Measurements from ENCODE around the gene CYSLTR1. TPM values are rescaled to one million over a fixed set of nuclear protein-coding genes. Genes with fewer than 3 reads are reported as not detected.

Gene CYSLTR1
- total RNA-seq (ENCODE audit: low replicate concordance), result 1.3 TPM in 1 of 2 replicates, not detected in the other

GRCh38 chrX:78327370-78328086 is at the start of gene CYSLTR1:
Gene CYSLTR1, minus strand, starts transcription at chrX:78327611. Its CDS starts 53,865 bp downstream, at chrX:78273746.
- no peak for DNase-seq (ENCODE audit: low read depth)
- no peak within 1 kb of the TSS for H3K4me3 ChIP-seq (ENCODE audit: low read depth, low read length)
- no peak for TF ChIP-seq CTCF (IDR thresholded peaks at IDR 0.05; ENCODE audit: insufficient read depth, low read length)

- no peak for TF ChIP-seq CTCF (IDR thresholded peaks at IDR 0.05; ENCODE audit: insufficient read depth, low read length)
- no peak overlapping the region for H3K4me3 ChIP-seq (ENCODE audit: low read depth, low read length)
- DNase-seq (ENCODE audit: low read depth), result no peak
Observed at GRCh38 chrX:78377186-78377585, 49.8 kb upstream of the CYSLTR1 start.

- DNase-seq (ENCODE audit: low read depth), result peak; percentile 41
- peak; percentile 14 for TF ChIP-seq CTCF (IDR thresholded peaks at IDR 0.05; ENCODE audit: insufficient read depth, low read length)
Observed at GRCh38 chrX:78375894-78376293, 48.5 kb upstream of the CYSLTR1 start.

GRCh38 chrX:78366576-78366975 is 39.2 kb upstream of the CYSLTR1 start:
- TF ChIP-seq CTCF (IDR thresholded peaks at IDR 0.05; ENCODE audit: insufficient read depth, low read length), result no peak
- no peak overlapping the region for H3K4me3 ChIP-seq (ENCODE audit: low read depth, low read length)
- no peak for DNase-seq (ENCODE audit: low read depth)

More at GRCh38 chrX:78375894-78376293, 48.5 kb upstream of the CYSLTR1 start:
- no peak overlapping the region for H3K4me3 ChIP-seq (ENCODE audit: low read depth, low read length)

- DNase-seq (ENCODE audit: low read depth), result no peak
- TF ChIP-seq CTCF (IDR thresholded peaks at IDR 0.05; ENCODE audit: insufficient read depth, low read length), result no peak
- no peak overlapping the region for H3K4me3 ChIP-seq (ENCODE audit: low read depth, low read length)
Observed at GRCh38 chrX:78357342-78358055, 30.1 kb upstream of the CYSLTR1 start.

GRCh38 chrX:78333521-78333920 is 6.1 kb upstream of the CYSLTR1 start:
- H3K4me3 ChIP-seq (ENCODE audit: low read depth, low read length), result no peak overlapping the region
- peak; percentile 33 for DNase-seq (ENCODE audit: low read depth)
- no peak for TF ChIP-seq CTCF (IDR thresholded peaks at IDR 0.05; ENCODE audit: insufficient read depth, low read length)
